Renal cortical epithelial cell (primary cell): Measurements from ENCODE around the gene FAM90A26. TPM values are rescaled to one million over a fixed set of nuclear protein-coding genes. Genes with fewer than 3 reads are reported as not detected.
A peak's percentile ranks its signal among the peaks of the same experiment; 100 is the strongest.
"Not testable (repeated sequence)": the region's sequence is repeated elsewhere in the genome, so short reads cannot be mapped to it uniquely, and the experiment has no call there.

Source experiments
- DNase-seq: peaks from one replicate; pipeline ENCODE4 v3.0.0-alpha.2; 2011; ENCODE audit warnings: low read depth
- total RNA-seq: library from RNA; depleted of rRNA; stranded (reverse); fragments of >200 nt; gene quantifications from 2 replicates; pipeline ENCODE4 v1.2.3, GENCODE V29; 2014

The FAM90A26 gene, protein sequence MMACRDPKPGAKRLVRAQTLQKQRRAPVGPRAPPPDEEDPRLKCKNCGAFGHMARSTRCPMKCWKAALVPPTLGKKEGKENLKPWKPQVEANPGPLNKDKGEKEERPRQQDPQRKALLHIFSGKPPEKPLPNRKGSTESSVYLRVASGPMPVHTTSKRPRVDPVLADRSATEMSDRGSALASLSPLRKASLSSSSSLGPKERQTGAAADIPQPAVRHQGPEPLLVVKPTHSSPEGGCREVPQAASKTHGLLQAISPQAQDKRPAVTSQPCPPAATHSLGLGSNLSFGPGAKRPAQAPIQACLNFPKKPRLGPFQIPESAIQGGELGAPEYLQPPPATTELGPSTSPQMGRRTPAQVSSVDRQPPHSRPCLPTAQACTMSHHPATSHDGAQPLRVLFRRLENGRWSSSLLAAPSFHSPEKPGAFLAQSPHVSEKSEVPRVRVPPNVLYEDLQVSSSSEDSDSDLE
- not detected in 2 replicates for total RNA-seq

DNA sequence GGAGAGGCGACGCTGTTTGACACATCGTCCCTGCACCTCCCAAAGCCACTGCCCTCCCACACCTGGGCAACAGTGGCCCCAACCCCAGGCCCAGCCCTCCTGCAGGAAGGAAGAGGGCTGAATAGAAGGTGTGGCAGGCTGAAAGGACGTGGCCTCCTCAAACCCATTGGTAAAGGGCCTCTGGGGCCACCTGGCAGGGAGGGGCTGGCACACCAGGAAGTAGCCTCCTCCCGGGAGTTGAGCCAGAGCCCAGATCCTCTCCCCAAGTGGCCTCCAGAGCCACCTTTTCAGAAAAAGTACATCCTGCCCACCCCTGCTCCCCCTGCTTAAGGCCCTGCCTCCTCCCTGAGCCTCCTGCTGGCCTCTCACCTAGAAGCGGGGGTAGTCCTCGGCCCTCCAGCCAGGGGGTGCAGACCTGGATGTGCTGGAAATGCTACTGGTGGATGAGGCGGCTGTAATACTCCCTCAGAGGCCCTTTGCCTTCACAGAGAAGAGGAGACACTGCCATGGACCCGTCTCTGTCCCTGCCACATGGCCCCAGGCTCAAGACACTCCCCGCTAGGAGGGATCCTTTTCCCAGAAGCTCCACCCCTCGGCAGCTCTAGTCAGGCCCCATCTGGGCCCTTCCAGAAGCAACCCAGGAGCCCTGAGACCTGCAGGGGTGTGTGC, at the start of gene FAM90A26:
TSS of gene FAM90A26 (plus strand) at position 619 of the 669 bp plus-strand sequence. CDS start 2,764 bp downstream, outside the sequence.
- DNase-seq = not testable (repeated sequence)

DNA sequence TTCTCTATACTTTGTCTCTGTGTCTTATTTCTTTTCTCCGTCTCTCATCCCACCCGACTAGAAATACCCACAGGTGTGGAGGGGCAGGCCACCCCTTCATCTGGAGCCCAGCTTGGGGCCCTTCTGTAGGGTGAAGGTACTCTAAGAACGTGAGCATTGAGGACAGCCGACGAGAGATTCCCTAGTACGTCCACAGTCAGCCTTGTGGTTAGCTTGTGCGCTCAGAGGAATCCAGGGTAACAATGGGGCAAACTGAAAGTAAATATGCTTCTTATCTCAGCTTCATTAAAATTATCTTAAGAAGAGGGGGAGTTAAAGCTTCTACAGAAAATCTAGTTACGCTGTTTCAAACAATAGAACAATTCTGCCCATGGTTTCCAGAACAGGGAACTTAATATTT, 47.5 kb upstream of the FAM90A26 start:
- not testable (repeated sequence) for DNase-seq

DNA sequence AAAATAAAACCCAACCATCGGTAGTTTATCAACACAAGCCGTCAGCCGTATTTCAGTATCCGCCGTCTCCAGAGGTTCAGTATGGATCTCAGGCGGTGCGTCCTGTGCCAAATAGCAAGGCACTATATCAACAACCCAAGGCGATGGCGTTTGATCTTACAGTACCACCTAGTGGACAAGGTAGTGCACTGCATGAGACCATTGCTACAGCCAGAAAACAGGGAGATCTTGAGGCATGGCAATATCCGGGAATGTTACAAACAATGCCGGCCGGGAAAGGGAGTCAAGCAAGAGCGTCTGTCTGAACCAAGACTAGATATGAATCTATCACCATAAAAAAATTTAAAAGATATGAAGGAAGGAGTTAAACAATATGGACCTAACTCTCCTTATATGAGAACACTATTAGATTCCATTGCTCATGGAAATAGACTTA, 46.6 kb upstream of the FAM90A26 start:
- DNase-seq = peak; percentile 65

DNA sequence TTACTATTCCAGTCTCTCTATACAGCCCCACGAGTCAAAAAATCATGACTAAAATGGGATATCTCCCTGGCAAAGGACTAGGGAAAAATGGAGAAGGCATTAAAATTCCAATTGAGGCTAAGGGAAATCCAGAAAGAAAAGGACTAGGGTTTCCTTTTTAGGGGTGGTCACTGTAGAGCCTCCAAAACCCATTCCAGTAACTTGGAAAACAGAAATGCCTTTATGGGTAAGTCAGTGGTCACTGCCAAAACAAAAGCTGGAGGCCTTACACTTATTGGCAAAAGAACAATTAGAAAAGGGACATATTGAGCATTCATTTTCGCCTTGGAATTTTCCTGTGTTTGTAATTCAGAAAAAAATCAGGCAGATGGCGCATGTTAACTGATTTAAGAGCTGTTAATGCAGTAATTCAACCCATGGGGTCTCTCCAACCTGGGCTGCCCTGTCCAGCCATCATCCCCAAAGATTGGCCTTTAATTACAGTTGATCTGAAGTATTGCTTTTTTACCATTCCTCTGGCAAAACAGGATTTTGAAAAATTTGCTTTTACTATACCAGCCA, 44.5 kb upstream of the FAM90A26 start:
- not testable (repeated sequence) for DNase-seq

DNA sequence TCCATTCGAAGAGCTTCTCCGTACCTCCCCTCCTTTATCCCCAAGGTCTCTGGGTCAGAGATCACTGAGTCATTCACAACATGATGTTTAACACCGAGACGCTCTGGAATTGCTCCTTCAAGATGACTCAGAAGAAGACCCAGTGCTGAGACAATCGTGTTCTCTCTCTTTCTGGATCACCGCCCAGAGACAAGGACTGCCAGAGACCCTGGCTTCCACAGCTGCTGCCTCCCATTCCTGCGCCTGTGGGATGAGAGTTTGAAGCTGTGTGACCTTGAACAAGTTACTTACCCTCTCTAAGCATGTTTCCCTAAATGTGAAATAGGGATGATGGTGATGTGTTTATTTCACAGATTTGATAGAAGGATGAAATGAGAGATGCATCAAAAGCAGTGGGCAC, 38.8 kb upstream of the FAM90A26 start:
- peak; percentile 73 for DNase-seq

DNA sequence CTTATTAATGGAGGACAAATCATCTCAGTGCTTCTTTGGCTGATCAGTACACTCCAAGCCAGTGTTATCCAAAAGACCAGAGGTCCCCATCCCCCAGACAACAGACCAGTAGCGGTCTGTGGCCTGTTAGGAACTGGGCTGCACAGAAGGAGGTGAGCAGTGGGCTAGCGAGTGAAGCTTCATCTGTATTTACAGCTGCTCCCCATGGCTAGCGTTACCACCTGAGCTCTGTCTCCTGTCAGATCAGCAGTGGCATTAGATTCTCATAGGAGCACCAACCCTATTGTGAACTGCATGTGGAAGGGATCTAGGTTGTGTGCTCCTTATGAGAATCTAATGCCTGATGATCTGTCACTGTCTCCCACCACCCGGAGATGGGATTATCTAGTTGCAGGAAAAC, 37.4 kb upstream of the FAM90A26 start:
- not testable (repeated sequence) for DNase-seq

DNA sequence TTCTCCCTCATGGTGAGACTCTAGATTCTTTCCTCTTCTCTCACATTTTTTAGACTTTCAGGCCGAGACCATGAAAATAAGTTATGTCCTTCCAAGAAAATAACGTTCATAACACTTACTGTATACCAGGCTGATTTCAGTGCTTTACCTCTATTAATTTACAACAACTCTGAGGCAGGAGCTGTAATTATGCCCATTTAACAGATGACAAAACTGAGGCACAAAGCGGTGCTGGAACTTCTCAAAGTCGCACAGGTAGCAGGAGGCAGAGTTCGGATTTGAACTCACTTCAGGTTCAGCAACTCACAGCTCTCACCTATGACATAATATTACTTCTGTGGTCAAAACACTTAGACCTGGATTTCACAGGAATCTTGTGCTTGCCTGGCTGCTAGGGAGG, 36.2 kb upstream of the FAM90A26 start:
- not testable (repeated sequence) for DNase-seq

DNA sequence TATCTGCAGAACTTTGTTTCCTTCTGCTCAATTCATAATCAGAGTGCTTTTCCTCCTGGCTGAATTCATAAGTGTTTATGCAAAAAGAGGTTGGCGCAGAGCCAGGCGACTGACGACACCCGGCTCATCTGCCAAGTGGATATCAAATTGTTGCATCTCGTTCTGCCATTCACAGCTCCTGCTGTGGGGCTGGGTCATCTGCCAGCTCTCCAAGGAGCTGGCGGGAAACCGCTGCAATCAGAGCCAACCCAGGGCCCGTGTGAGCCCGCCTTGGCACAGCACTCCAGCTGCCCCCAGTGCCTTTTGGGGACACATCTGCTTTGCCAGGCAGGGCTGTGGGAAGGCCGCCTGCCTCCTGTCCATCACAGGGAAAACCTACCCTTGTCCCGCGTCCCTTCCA, 35.7 kb upstream of the FAM90A26 start:
- not testable (repeated sequence) for DNase-seq

DNA sequence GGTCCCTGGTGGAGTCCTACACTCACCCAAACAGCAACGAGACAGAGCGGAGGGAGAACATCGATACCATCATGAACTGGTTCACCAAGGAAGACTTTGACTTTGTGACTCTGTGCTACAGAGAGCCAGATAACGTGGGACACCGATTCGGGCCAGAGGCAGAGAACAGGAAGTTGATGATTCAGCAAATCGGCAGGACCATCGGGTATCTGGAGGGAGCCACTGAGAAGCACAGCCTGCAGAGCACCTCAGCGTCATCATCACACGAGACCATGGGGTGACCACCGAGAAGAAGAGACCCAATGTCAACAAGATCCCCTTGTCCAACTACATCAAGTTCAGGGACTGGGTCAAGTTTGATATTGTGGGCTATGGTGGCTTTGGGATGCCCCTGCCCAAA, 29.2 kb upstream of the FAM90A26 start:
- DNase-seq = not testable (repeated sequence)

DNA sequence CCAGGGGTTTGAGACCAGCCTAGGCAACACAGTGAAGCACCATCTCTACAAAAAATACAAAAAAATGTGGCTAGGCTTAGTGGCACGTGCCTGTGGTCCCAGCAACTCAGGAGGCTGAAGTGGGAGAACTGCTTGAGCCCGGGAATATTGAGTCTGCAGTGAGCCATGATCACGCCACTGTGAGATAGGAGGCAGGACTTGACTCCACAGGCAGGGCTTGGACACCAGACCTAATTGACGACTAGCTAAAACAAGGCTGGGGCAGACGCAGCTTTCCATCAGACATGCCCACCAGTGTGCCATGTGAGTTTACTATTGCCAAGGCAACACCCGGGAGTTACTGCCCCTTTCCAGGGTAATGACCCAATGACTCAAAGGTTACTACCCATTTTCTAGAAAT, 27.4 kb upstream of the FAM90A26 start:
- DNase-seq = peak; percentile 26

DNA sequence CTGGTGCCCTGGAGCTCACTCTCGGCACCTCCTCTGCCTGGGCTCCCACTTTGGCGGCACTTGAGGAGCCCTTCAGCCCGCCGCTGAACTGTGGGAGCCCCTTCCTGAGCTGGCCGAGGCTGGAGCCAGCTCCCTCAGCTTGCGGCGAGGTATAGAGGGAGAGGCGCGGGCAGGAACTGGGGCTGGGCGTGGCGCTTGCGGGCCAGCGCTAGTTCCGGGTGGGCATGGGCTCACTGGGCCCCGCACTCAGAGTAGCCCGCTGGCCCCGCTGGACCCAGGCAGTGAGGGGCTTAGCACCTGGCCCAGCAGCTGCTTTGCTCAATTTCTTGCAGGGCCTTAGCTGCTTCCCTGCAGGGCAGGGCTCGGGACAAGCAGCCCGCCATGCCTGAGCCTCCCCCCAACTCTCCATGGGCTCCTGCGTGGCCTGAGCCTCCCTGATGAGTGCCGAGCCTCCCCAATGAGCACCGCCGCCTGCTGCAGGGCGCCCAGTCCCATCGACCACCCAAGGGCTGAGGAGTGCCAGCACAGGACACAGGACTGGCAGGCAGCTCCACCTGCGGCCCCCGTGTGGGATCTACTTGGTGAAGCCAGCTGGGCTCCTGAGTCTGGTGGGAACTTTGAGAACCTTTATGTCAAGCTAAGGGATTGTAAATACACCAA, 26.7 kb upstream of the FAM90A26 start:
- DNase-seq = no peak

DNA sequence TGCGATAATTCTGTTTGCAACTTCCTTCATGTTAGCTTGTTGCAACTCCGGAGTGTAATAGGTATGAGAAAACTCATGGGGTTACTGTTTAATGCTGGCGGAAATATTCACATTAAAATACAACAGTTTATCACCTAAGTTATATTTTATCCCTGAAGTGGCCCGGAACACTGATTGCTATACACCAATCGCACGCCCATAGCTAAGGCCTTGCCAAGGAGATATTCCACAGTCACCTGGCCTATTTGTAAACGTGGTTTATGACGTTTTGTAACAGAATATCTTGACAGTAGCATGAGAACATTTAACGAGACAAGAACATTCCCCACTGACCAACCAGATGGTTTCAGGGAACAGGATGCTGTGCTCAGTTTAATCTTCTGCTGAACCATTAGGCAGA, 23.2 kb upstream of the FAM90A26 start:
- no peak for DNase-seq

DNA sequence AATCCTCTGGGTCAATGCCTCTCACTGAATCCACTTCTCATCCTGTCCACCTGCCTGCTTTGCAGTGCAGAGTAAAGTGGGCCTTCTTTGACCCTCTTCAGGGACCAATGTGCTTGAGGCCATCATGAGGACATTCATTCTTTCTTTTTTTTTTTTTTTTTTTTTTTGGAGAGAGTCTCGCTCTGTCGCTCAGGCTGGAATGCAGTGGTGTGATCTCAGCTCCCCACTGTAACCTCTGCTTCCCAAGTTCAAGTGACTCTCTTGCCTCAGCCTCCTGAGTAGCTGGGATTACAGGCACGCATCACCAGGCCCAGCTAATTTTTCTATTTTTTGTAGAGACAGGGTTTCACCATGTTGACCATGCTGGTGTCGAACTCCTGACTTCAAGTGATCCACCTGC, 22.8 kb upstream of the FAM90A26 start:
- DNase-seq = peak; percentile 45

DNA sequence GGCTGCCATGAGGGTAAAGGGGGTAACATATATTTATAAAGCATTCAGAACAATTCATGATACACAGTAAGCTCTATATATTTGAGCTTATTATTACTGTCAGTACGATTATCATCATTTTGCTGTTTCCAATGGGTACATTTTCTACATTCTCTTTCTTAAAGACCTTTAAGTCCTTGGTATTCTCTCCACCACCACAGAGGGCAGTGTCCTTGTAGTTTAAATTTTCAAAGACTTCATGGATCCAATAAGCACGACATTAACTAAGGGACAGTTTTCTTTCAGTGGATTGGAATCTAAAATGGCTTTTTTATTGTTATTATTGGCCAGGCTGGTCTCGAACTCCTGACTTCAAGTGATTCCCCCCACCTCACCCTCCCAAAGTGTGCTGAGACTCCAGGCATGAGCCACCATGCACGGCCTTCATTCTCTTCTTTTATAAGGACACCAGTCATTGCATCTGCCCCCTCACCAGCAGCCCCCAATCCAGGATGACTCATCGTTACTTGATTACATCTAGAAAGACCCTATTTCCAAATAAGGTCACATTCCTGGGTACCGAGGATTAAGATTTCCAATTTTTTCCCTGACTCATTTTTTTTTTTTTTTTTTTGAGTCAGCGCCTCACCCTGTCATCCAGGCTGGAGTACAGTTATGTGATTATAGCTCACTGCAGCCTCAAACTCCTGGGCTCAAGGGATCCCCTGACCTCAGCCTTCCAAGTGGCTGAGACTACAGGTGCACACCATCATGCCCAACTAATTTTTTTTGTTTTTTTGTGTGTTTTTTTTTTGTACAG, 21.4 kb upstream of the FAM90A26 start:
- DNase-seq = peak; percentile 29

DNA sequence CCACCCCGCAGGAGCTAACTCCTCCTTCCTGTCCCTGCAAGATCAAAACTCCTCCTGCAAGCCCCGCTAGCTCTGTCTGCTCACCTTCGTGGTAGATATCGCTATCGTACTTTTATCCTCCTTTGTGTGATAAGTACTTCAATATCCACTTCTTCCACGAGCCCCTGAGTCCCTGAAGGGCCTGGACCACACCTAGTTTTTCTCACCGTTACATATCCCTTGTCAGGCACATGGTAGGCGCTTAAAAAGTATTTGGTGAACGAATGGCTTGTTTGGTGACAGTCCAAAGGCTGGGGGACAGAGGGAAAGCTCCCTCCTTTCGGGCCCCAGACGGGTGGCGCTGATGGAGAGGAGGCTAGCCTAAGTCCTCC, 18.4 kb upstream of the FAM90A26 start:
- DNase-seq = peak; percentile 13

DNA sequence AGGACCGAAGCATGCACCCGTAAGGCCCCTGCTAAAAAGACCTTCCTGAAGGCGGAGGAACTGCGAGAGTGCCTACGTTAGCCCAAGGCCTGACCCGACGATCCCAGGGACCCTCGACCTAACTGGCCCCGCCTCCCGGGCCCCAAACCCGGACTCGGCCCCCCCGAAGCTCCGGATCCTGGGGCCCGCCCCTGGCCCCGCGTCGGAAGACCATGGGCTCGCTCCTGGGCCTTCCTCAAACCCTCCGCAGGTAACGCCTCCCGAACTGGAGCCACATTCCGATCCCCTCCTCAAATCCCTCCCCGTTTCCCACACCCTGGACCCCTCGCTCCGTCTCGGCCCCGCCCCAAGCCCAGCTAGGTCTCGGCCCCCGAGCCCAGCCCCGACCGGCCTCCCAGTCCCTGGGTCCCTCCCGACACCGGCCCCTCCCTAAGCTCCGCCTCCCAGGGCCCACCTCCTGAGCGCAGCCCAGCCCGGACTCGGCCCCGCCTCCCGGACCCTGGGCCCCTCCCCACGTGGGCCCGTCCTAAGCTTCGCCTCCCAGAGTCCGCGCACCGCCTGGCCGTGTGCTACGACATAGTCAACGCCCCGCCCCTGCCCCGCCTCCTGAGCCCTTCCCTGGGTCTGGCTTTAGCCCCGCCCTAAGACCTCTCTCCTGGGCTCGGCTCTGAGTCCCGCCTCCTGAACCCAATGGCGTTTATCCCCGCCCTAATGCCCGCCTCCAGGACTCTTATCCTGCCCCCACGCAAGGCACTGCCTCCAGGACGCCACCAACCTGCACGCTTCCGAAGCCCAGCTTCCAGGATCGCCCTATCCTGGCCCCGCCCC, 17.8 kb upstream of the FAM90A26 start:
- peak; percentile 86 for DNase-seq

DNA sequence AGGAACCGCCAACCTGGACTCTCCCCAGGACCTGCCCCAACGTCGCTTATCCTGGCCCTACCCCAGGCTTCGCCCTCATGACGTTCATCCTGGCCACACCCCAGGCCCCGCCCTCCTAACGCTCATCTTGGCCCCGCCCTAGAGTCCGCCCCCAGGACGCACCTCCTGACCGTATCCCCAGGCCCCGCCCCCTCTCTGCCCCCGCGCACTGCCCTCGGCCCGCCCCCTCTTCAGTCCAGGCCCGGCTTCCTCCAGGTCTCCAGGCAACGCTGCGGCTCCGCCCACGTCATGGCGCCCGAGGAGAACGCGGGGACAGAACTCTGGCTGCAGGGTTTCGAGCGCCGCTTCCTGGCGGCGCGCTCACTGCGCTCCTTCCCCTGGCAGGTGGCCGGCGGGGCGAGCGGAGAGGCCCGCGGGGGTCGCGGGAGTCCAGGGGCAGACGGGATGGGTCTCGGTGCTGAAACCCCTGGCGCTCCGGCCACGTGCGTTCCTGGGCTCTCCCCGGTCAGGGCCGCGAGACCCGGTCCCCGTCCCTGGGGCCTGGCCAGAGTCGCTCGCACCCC, 17.1 kb upstream of the FAM90A26 start:
- peak; percentile 98 for DNase-seq

DNA sequence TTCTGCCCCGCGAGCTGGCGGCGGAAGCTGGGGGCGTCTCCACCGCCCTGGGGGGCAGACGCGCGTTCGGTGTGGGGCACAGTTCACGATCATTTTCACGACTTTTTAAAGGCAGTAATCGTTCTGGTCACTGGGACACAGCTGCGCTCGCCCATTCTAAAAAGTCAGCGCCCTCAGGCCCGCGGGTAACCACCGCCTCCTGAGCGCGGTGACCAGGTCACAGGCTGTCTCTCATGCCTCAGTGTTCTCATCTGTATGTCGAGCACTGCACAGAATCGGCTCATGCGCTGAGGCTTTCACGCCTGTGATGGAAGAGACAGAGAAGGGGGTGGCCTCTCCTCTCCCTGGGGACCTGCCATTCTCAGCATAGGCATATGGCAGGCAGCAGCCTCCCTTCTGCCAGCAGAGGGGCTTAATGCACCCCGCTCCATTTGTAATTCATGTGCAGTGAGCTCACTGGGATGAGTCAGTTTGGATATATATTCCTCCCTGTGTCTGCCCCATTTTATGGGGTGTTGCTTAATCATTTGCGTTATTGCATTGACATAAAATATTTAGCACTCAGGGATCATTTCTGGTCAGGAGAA, 16.5 kb upstream of the FAM90A26 start:
- peak; percentile 15 for DNase-seq

DNA sequence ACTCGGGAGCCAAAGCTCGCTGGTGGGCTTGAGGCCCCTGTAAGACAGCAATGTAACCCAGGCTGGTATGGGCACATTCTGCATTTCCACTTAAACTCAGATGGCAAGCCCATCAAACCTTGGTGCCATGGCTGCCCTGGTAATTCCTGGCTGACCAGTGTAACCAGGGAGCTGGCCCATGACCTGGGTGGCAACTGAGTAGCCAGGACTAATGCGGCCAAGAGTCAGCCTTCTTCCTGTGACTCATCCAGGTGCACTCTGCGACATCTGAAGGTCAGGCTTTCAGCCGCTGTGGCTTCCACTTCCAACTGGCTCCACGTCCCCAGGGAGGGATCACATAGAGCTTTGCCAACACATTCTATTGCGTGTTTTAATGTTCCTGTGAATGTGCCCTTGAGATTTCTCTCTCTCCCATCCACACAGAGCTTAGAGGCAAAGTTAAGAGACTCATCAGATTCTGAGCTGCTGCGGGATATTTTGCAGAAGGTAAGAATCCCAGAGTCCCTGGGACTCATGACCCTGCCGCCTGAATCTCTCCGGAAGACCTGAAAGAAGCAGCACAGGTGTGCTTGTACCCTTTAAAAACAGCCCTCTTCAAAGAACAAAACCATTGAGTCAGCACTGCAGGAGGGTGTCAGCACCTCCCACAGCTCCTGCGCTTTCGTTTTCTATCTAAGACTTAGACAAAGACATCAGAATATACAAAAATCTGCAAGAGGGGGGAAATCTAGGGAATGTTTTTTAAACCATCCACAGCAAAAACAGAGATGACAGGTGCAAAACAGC, 14.9 kb upstream of the FAM90A26 start:
- DNase-seq = not testable (repeated sequence)
